ENCODE results near the gene EFCAB6.

The EFCAB6 gene

GRCh38 chr22:43737150-43737828 is 74.8 kb downstream of the EFCAB6 start:
- H3K27me3 ChIP-seq (ENCODE audit: insufficient read depth, low read length), result no peaks in the 10 kb centered on the region
- peaks cover 6% of the 10 kb centered on the region for H3K4me1 ChIP-seq (ENCODE audit: insufficient read depth, low read length)
- H3K4me3 ChIP-seq (ENCODE audit: low read length), result no peak overlapping the region
- H3K27ac ChIP-seq (ENCODE audit: low read length), result no peak overlapping the region
- H3K9ac ChIP-seq (ENCODE audit: low read depth, low read length), result no peak overlapping the region
- H3K36me3 ChIP-seq (ENCODE audit: insufficient read depth, low read depth, low read length), result no peaks in the 10 kb centered on the region
- peaks cover 3% of the 10 kb centered on the region; the same call in 1 of the 2 replicates for H3K9me3 ChIP-seq (ENCODE audit: insufficient read depth, low read depth, low read length)

- no peak overlapping the region for H3K4me3 ChIP-seq (ENCODE audit: low read length)
- no peaks in the 10 kb centered on the region for H3K36me3 ChIP-seq (ENCODE audit: insufficient read depth, low read depth, low read length)
- peaks cover 3% of the 10 kb centered on the region for H3K4me1 ChIP-seq (ENCODE audit: insufficient read depth, low read length)
- no peak overlapping the region for H3K27ac ChIP-seq (ENCODE audit: low read length)
- H3K9me3 ChIP-seq (ENCODE audit: insufficient read depth, low read depth, low read length), result peaks cover 3% of the 10 kb centered on the region; the same call in 1 of the 2 replicates
- no peak overlapping the region for H3K9ac ChIP-seq (ENCODE audit: low read depth, low read length)
- no peaks in the 10 kb centered on the region for H3K27me3 ChIP-seq (ENCODE audit: insufficient read depth, low read length)
Measured at GRCh38 chr22:43736651-43737050, 75.5 kb downstream of the EFCAB6 start.

GRCh38 chr22:43734370-43735150 is 77.5 kb downstream of the EFCAB6 start:
- Histone ChIP-seq H3K4me3 (ENCODE audit: low read length) (no peak overlapping the region), H3K9ac (ENCODE audit: low read depth, low read length) (no peak overlapping the region), H3K27me3 (ENCODE audit: insufficient read depth, low read length) (no peaks in the 10 kb centered on the region), H3K9me3 (ENCODE audit: insufficient read depth, low read depth, low read length) (peaks cover 3% of the 10 kb centered on the region; the same call in 1 of the 2 replicates), H3K36me3 (ENCODE audit: insufficient read depth, low read depth, low read length) (no peaks in the 10 kb centered on the region), H3K27ac (ENCODE audit: low read length) (no peak overlapping the region), H3K4me1 (ENCODE audit: insufficient read depth, low read length) (no peaks in the 10 kb centered on the region)

- H3K4me3 ChIP-seq (ENCODE audit: low read length), result no peak overlapping the region
- no peak overlapping the region for H3K9ac ChIP-seq (ENCODE audit: low read depth, low read length)
- H3K27me3 ChIP-seq (ENCODE audit: insufficient read depth, low read length), result no peaks in the 10 kb centered on the region
- no peak overlapping the region for H3K27ac ChIP-seq (ENCODE audit: low read length)
- H3K4me1 ChIP-seq (ENCODE audit: insufficient read depth, low read length), result no peaks in the 10 kb centered on the region
- H3K9me3 ChIP-seq (ENCODE audit: insufficient read depth, low read depth, low read length), result peaks cover 3% of the 10 kb centered on the region; the same call in 1 of the 2 replicates
- H3K36me3 ChIP-seq (ENCODE audit: insufficient read depth, low read depth, low read length), result no peaks in the 10 kb centered on the region
Measured at GRCh38 chr22:43733138-43733537, 79.0 kb downstream of the EFCAB6 start.

GRCh38 chr22:43731988-43732387 is 80.1 kb downstream of the EFCAB6 start:
- Histone ChIP-seq H3K9me3 (ENCODE audit: insufficient read depth, low read depth, low read length) (no peaks in the 10 kb centered on the region), H3K4me1 (ENCODE audit: insufficient read depth, low read length) (no peaks in the 10 kb centered on the region), H3K27ac (ENCODE audit: low read length) (no peak overlapping the region), H3K9ac (ENCODE audit: low read depth, low read length) (no peak overlapping the region), H3K27me3 (ENCODE audit: insufficient read depth, low read length) (no peaks in the 10 kb centered on the region), H3K36me3 (ENCODE audit: insufficient read depth, low read depth, low read length) (no peaks in the 10 kb centered on the region), H3K4me3 (ENCODE audit: low read length) (no peak overlapping the region)

- Histone ChIP-seq H3K27ac (ENCODE audit: low read length) (no peak overlapping the region), H3K27me3 (ENCODE audit: insufficient read depth, low read length) (no peaks in the 10 kb centered on the region), H3K9me3 (ENCODE audit: insufficient read depth, low read depth, low read length) (no peaks in the 10 kb centered on the region), H3K4me3 (ENCODE audit: low read length) (no peak overlapping the region), H3K9ac (ENCODE audit: low read depth, low read length) (no peak overlapping the region), H3K4me1 (ENCODE audit: insufficient read depth, low read length) (peaks cover 18% of the 10 kb centered on the region; the same call in 1 of the 2 replicates), H3K36me3 (ENCODE audit: insufficient read depth, low read depth, low read length) (no peaks in the 10 kb centered on the region)
Measured at GRCh38 chr22:43726964-43727543, 85.1 kb downstream of the EFCAB6 start.

- Histone ChIP-seq H3K36me3 (ENCODE audit: insufficient read depth, low read depth, low read length) (no peaks in the 10 kb centered on the region), H3K27ac (ENCODE audit: low read length) (no peak overlapping the region), H3K9me3 (ENCODE audit: insufficient read depth, low read depth, low read length) (no peaks in the 10 kb centered on the region), H3K9ac (ENCODE audit: low read depth, low read length) (no peak overlapping the region), H3K27me3 (ENCODE audit: insufficient read depth, low read length) (no peaks in the 10 kb centered on the region), H3K4me1 (ENCODE audit: insufficient read depth, low read length) (peaks cover 18% of the 10 kb centered on the region; the same call in 1 of the 2 replicates), H3K4me3 (ENCODE audit: low read length) (no peak overlapping the region)
Measured at GRCh38 chr22:43726322-43726721, 85.8 kb downstream of the EFCAB6 start.

GRCh38 chr22:43723816-43724215 is 88.3 kb downstream of the EFCAB6 start:
- Histone ChIP-seq H3K4me3 (ENCODE audit: low read length) (no peak overlapping the region), H3K9me3 (ENCODE audit: insufficient read depth, low read depth, low read length) (no peaks in the 10 kb centered on the region), H3K9ac (ENCODE audit: low read depth, low read length) (no peak overlapping the region), H3K27me3 (ENCODE audit: insufficient read depth, low read length) (no peaks in the 10 kb centered on the region), H3K27ac (ENCODE audit: low read length) (no peak overlapping the region), H3K36me3 (ENCODE audit: insufficient read depth, low read depth, low read length) (no peaks in the 10 kb centered on the region), H3K4me1 (ENCODE audit: insufficient read depth, low read length) (peaks cover 18% of the 10 kb centered on the region; the same call in 1 of the 2 replicates)

- Histone ChIP-seq H3K27ac (ENCODE audit: low read length) (no peak overlapping the region), H3K4me1 (ENCODE audit: insufficient read depth, low read length) (peaks cover 18% of the 10 kb centered on the region; the same call in 1 of the 2 replicates), H3K36me3 (ENCODE audit: insufficient read depth, low read depth, low read length) (no peaks in the 10 kb centered on the region), H3K9ac (ENCODE audit: low read depth, low read length) (no peak overlapping the region), H3K4me3 (ENCODE audit: low read length) (no peak overlapping the region), H3K27me3 (ENCODE audit: insufficient read depth, low read length) (no peaks in the 10 kb centered on the region), H3K9me3 (ENCODE audit: insufficient read depth, low read depth, low read length) (no peaks in the 10 kb centered on the region)
Measured at GRCh38 chr22:43722444-43722843, 89.7 kb downstream of the EFCAB6 start.

- Histone ChIP-seq H3K36me3 (ENCODE audit: insufficient read depth, low read depth, low read length) (no peaks in the 10 kb centered on the region), H3K27me3 (ENCODE audit: insufficient read depth, low read length) (no peaks in the 10 kb centered on the region), H3K4me1 (ENCODE audit: insufficient read depth, low read length) (peaks cover 7% of the 10 kb centered on the region; the same call in 1 of the 2 replicates), H3K27ac (ENCODE audit: low read length) (no peak overlapping the region), H3K9ac (ENCODE audit: low read depth, low read length) (no peak overlapping the region), H3K4me3 (ENCODE audit: low read length) (no peak overlapping the region), H3K9me3 (ENCODE audit: insufficient read depth, low read depth, low read length) (no peaks in the 10 kb centered on the region)
Measured at GRCh38 chr22:43720716-43721115, 91.4 kb downstream of the EFCAB6 start.

GRCh38 chr22:43714104-43714503 is 98.0 kb downstream of the EFCAB6 start:
- Histone ChIP-seq H3K4me1 (ENCODE audit: insufficient read depth, low read length) (no peaks in the 10 kb centered on the region), H3K9ac (ENCODE audit: low read depth, low read length) (no peak overlapping the region), H3K4me3 (ENCODE audit: low read length) (no peak overlapping the region), H3K36me3 (ENCODE audit: insufficient read depth, low read depth, low read length) (no peaks in the 10 kb centered on the region), H3K27me3 (ENCODE audit: insufficient read depth, low read length) (no peaks in the 10 kb centered on the region), H3K27ac (ENCODE audit: low read length) (no peak overlapping the region), H3K9me3 (ENCODE audit: insufficient read depth, low read depth, low read length) (no peaks in the 10 kb centered on the region)

Measured in iPS-20b (cell line).